CD4-positive, alpha-beta T cell treated with Interleukin-17A for 1 hour (primary cell): ENCODE data around the gene GNB1L.

Experiments
- DNase-seq: peaks from one replicate; pipeline ENCODE4 v3.0.0-alpha.2; 2020

Gene GNB1L, protein sequence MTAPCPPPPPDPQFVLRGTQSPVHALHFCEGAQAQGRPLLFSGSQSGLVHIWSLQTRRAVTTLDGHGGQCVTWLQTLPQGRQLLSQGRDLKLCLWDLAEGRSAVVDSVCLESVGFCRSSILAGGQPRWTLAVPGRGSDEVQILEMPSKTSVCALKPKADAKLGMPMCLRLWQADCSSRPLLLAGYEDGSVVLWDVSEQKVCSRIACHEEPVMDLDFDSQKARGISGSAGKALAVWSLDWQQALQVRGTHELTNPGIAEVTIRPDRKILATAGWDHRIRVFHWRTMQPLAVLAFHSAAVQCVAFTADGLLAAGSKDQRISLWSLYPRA

GRCh38 chr22:19854778-19855503, at the start of gene GNB1L, which contains the start of gene RTL10:
GNB1L (minus strand) TSS chr22:19854874; CDS start chr22:19821355, 33,519 bp downstream.
RTL10 (minus strand) TSS chr22:19854874; CDS start chr22:19852261, 2,613 bp downstream.
- DNase-seq = peak; percentile 94

DNA sequence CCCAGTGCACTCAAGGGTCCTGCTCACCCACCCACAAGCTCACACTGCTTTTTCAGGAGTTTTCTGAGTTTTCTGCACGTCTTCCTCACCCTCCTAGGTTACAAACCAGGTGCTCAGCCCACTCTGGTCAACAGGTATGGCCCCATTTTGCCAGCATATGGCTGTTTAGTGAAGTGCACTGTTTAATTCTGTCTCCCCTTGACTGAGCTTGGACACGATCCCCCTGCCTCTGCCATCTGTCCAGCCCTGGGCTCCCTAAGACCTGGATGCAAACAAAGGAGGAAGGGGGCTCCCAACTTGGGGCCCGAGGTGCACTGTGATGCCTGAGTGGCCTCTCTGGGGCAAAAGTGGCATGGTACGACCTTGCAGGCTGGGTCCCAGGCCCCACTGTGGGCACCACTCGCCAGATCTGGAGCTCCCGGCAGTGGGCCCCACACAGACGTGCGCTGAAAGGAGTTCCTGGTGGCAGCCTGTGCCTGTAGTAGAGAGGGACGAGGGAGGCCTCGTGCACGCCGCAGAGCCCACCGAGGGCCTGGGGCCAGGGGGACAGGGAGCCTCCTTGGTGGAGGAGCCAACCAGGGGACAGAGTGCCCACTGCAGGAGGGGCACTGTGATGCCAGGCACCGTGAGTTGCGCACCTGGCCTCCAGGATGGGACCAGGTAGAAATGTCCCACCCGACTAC, 49.6 kb upstream of the GNB1L start:
- DNase-seq = no peak

- no peak for DNase-seq
Observed at GRCh38 chr22:19903513-19903912, 48.8 kb upstream of the GNB1L start.

- DNase-seq = no peak
Observed at GRCh38 chr22:19903031-19903430, 48.4 kb upstream of the GNB1L start.

DNA sequence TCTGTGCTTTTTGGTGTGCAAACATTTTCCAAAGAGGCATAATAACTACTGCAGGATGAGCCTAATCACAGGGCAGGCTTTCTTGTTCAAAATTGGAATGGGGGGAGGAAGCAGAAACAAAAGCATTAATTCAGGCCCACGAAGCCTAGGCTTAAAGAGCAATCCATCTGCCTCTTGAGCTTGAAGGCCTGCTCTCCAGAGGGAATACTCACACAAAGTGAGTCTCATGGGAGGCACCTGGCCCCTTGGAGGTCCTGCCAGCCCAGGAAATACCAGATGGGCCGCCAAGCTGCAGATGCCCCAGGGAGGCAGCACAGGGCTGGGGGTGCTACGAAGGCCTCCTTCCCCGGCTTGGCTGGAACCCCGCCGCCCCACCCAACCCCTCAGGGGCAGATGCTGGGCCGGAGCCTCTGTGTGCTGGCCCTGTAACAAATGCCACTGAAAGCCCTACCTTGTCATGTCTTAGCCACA, 47.6 kb upstream of the GNB1L start:
- no peak for DNase-seq

- no peak for DNase-seq
Observed at GRCh38 chr22:19901577-19902244, 47.0 kb upstream of the GNB1L start.

DNA sequence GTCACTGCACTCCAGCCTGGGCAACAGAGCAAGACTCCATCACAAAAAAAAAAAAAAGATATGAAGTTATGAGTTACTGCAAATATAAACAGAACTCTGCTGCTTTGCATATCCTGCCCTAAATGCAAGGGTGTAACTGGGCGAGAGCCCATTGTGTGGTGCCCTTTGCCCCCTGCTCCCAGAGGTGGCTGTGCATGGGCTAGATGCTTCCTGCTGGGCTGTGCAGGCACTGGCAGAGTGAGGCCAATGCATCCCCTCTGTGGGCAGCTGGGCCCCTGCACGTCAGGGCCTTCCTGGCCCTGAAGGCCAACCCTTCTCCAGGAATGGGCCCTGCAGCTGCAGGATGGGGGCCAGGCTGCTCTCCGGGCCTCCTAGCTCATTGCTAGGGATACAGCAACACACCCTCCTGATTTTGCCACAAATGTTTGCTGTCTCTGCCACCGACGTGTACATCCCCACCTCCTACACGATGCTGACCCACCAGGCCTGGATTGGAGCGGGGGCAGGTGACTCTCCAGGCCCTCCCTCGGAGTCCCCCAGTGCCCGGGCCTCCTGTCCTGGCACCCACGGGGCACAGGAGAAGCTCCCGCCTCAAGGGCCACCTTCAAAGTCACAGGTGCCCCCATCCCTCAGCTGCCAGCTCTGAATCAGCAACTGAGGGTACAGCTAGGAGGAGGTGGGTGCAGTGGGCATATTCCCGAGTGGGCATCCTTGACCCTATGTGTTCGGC, 46.2 kb upstream of the GNB1L start:
- DNase-seq = no peak

DNA sequence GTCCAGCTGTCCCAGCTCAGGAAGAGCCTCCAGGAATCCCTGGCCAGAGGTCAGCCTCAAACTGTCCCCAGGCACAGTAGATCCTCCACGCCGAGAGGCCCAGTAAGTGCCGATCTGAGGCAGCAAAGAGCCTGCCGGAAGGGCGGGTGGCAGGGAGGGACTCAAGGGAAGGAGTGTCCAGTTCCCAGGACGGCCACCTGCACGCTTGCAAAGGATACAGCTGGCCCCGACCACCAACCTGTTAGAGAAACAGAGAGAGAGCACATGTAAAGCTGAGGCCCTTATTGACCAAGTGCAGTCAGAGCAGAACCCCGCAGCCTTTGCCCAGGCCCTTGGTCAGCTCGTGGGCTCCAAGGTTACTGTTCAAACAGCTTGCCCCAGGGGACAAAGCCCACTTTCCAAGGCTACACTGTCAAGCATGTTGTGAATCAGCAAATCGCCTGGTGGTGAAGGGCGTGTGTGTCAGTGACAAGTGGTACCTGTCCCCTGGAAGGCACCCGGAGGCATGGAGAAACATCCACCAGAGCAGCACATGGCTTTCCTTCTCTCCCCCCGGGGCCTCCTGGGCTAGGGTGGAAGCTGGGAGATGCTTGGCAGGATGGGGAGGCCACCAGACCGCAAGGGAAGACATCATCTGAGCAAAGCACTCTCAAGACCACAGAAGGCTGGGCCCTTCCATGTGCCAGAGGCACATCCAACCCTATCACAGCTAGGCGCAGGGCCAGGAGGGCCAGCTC, 44.3 kb upstream of the GNB1L start:
- DNase-seq = no peak

DNA sequence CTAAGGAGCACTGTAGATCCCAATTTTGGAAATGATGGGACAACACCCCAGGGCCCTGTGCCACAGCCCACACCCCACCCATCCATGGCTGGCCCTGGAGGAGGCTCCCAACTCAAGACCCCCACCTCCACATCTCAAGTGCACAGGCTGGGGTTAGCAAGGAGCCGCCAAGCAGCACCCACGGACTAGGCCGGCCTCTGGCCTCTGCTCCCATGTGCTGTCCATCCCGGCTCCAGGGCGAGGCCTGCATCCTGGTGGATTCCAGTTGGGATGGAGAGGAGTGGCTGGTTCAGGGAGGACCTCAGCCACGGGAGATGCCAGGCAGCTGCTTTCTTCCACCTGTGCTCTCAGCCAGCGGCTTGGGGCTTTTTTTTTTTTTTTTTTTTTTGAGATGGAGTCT, 43.5 kb upstream of the GNB1L start:
- no peak for DNase-seq

DNA sequence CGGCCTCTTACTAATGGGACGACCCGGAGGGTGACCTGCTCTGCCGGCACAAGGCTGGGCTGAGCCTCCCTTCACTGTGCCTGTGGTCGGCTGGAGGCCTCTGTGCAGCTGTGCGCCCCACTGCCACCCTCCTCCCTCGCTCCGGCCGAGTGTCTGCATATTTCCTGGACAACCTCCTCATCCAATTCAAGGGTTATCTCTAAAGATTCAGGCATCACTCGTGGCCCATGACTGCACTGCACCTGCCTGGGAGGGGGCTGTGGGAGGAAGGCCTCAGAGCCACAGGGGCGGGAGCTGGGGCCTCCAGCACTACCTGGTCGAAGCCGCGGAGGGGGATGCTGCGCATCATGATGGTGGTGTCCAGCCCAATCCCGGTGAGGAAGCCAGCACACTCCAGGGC, 43.1 kb upstream of the GNB1L start:
- DNase-seq = no peak

DNA sequence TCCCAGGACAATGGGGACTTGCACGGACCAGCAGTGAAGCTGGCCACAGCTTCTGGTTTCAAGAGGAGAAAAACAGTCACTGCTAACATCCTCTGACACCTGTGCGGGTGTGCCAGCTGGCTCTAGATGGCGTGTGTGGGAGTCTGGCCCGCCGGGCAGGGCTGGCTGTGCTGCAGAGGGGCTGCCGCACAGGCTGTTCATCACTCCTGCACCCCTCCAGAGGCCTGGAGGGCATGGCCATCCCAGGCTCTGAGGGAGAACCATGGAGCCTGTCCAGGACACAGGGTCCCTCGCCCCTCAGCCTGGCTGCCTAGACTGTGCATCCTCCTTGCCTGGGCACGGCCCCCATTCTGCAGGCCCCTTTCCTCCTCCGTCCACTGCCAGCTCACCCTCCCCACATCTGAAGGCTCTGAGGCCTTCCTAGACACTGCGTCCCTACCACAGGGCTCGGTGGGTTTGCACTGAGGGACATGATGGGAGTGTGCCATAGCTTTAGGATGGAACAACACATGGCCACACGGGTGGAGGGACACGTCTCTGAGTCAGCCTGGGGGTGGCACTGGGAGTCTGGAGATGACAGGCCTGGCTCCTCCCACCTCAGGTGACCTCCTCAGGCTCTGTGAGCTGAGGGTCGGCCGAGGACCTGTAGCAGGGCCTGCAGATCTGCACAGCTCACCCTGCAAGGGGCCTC, 42.1 kb upstream of the GNB1L start:
- no peak for DNase-seq

DNA sequence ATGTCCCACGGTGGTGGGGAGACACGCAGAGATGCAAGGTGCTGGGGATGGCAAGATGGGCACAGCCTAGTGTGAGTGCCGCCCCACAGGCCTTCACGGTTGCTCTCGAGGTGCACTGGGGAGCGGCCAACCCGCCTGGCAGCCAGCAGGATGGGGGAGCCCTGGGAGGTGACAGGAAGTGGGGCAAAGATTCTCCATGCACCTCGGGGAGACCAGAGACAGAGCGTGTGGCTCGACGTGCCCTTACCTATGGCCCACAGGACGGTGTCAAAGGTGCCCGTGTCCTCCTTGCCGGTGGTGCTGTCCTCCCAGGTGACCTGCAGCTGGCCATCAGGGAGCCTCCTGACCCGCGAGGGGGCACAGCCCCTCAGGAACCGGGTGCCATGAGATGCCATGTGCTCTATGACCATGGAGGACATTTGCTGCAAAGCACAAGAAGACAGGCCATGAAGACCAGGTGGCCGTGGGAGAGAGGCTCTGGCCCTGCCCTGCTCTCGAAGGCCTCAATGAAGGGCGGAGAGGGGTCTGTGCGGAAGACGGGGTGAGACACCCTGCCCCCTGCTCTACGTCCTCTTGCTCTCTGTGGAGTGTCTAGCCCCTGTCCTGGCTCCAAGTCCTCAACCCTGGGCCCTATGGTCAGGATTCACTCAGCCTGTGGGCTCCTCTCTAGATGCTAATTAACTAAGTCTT, 40.6 kb upstream of the GNB1L start:
- no peak for DNase-seq

DNA sequence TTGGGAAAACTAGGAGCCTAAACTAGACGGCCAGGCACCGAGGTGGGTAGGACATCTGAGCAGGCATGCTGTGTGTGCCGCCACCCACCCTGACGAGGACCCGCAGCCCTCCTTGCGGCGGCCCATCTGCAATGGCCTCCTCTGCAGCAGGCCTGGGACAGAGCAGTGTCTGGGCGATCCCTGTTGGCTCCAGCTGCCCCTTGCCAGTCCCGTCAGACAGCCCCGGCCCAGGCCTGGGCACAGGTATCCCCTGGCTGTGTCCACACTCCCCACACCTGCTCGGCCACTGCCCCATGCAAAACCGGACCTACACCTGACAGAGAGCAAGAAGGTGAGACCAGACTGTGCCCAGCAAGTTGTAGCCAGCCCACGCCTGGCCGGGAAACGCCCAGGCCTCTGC, 38.7 kb upstream of the GNB1L start:
- DNase-seq = no peak

DNA sequence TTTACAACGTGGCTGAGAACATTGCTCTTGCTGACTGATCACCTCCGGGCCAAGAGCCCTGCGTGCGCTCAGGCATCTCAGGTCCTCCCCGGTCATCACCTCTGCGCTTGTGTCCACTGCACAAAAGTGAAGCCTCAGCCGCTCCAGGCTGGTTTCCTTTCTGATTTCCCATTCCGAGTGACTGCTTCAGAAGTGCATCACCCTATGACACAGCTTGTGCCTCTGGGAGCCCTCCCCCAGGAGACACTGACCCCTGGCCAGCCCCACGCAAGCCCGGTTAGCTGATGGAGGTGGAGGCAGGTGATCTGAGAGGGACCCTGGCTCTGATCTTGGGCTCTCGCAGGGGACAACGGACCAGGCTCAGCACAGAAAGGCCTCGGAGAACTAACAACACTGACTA, 38.3 kb upstream of the GNB1L start:
- no peak for DNase-seq

DNA sequence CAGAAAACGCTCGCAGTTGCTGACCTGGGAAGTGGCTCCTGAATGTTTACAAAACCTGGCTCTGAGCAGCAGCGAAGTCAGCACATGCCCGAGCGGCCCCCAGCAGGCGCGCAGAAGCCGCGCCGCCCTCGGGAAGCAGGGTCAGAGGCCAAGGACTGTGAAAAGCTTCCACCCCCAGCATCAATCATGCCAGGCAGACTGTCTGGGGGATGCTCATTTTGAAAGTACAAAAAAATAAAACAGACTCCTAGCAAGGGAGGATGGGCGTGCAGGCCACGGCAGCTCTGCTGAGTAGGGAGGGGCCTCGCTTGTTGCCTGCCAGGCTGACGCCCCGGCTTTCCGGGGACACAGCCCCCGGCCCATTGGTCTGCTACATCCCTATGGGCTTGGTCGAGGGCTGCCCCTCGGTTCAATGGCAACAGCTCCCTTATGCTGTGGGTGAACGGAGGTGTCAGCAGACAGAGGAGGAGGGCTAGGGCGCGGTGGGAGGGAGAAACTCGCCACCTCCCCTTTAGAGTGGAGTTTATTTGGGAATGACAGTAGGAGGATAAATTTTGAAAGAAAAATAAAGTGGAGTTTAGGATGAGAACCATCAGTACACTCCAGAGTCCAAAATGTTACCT, 37.7 kb upstream of the GNB1L start:
- peak; percentile 41 for DNase-seq

- DNase-seq = peak; percentile 84
Observed at GRCh38 chr22:19891317-19892256, 36.9 kb upstream of the GNB1L start.

GRCh38 chr22:19890502-19891316, 36.0 kb upstream of the GNB1L start:
- no peak for DNase-seq

- DNase-seq = no peak
Observed at GRCh38 chr22:19889951-19890350, 35.3 kb upstream of the GNB1L start.
